Measurements from ENCODE around the gene PRR18.

DNA sequence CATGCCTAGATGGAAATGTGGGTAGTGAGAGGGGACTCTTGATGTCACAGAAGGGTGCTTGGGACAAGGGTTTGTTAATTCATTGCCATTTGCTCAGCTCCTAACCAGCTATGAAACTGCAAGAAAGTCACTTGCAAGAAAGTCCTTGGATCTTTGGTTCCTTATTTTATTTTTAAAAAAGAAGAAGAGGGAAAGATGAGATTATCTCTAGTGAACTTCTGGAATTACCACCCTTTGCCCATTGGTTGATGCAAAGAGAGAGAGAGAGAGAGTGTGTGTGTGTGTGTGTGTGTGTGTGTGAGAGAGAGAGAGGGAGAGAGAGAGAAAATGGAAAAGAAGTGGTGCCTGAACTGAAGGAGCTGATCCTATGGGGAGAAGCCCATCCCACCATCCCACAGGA is 38.8 kb upstream of the PRR18 start:
- TF ChIP-seq, protein P1, sequence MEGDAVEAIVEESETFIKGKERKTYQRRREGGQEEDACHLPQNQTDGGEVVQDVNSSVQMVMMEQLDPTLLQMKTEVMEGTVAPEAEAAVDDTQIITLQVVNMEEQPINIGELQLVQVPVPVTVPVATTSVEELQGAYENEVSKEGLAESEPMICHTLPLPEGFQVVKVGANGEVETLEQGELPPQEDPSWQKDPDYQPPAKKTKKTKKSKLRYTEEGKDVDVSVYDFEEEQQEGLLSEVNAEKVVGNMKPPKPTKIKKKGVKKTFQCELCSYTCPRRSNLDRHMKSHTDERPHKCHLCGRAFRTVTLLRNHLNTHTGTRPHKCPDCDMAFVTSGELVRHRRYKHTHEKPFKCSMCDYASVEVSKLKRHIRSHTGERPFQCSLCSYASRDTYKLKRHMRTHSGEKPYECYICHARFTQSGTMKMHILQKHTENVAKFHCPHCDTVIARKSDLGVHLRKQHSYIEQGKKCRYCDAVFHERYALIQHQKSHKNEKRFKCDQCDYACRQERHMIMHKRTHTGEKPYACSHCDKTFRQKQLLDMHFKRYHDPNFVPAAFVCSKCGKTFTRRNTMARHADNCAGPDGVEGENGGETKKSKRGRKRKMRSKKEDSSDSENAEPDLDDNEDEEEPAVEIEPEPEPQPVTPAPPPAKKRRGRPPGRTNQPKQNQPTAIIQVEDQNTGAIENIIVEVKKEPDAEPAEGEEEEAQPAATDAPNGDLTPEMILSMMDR (IDR thresholded peaks at IDR 0.05; ENCODE audit: control extremely low read depth in 1 of 3, insufficient read depth in 1 of 3, low read depth in 1 of 3, low read length in 3 of 3), result no peak
- no peak for TF ChIP-seq POLR2A (IDR thresholded peaks at IDR 0.05; ENCODE audit: control extremely low read depth in 1 of 2, low read depth in 2 of 2, low read length in 2 of 2)
- no peak for TF ChIP-seq CEBPB (IDR thresholded peaks at IDR 0.05; ENCODE audit: low read depth, low read length)
- no peak for TF ChIP-seq TAF7 (optimal IDR thresholded peaks at IDR 0.05; ENCODE audit: borderline replicate concordance, low read depth, low read length)
- TF ChIP-seq SIN3A (conservative IDR thresholded peaks at IDR 0.05 in 1 of 2, IDR thresholded peaks at IDR 0.05 in 1 of 2; ENCODE audit: low read depth in 1 of 2, low read length in 2 of 2), result no peak
- TF ChIP-seq, protein P2, sequence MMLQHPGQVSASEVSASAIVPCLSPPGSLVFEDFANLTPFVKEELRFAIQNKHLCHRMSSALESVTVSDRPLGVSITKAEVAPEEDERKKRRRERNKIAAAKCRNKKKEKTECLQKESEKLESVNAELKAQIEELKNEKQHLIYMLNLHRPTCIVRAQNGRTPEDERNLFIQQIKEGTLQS (IDR thresholded peaks at IDR 0.05; ENCODE audit: insufficient read depth, low read depth, low read length), result no peak

Data from H1 (cell line).